Panc1 (cell line): Measurements from ENCODE around the gene BCAS3. TPM values are rescaled to one million over a fixed set of nuclear protein-coding genes. Genes with fewer than 3 reads are reported as not detected.

Source experiments
- ATAC-seq: fragments of 200-7000 bp; cut with Tn5 transposase; 2 replicates; pipeline ENCODE4 v1.9.1; 2020; ENCODE audit warnings: mild to moderate bottlenecking, moderate library complexity
- BruUV-seq: library from RNA; stranded (reverse); fragments of 400-500 nt; replicated peaks from 2 replicates; lab custom pipeline; 2021; lab: Mats Ljungman, UMichigan
- CTCF ChIA-PET: fragments of 300-600 bp; sonication (Branson Sonifier 250); formaldehyde crosslinking; loops from one replicate; lab custom pipeline; 2022; ENCODE audit warnings: antibody characterized with exemption; lab: Charles Lee
- POLR2A ChIA-PET: fragments of 300-600 bp; sonication (Branson Sonifier 250); formaldehyde crosslinking; loops from one replicate; lab custom pipeline; 2022; ENCODE audit warnings: antibody characterized with exemption; lab: Charles Lee
- DNase-seq: peaks from one replicate; pipeline ENCODE4 v3.0.0-alpha.2; 2010; ENCODE audit warnings: low read depth, low spot score
- H3K27ac ChIP-seq: 2 replicates; pipeline ENCODE4 v1.5.1; 2011; ENCODE audit warnings: mild to moderate bottlenecking, low read length, inconsistent platforms
- H3K27me3 ChIP-seq: fragments of 200-500 bp; sonication (Bioruptor generic); 2 replicates; pipeline ENCODE4 v1.6.0; 2014; ENCODE audit warnings: low read length, inconsistent platforms; ENCODE audit not compliant: control insufficient read depth, insufficient read depth
- H3K36me3 ChIP-seq: fragments of 200-500 bp; sonication (Bioruptor generic); 2 replicates; pipeline ENCODE4 v1.5.1; 2014; ENCODE audit warnings: inconsistent platforms, mild to moderate bottlenecking, low read length, moderate library complexity; ENCODE audit not compliant: control insufficient read depth, insufficient read depth
- H3K4me1 ChIP-seq: 2 replicates; pipeline ENCODE4 v1.5.1; 2011; ENCODE audit warnings: inconsistent platforms, mild to moderate bottlenecking, low read length, moderate library complexity; ENCODE audit not compliant: control insufficient read depth, insufficient read depth
- H3K4me3 ChIP-seq, 2 experiments: 2 replicates each; pipeline ENCODE4 v1.5.1; 2011 to 2012; ENCODE audit warnings: low read depth in 2 of 2, low read length in 2 of 2, mild to moderate bottlenecking in 2 of 2, inconsistent platforms in 1 of 2, moderate library complexity in 1 of 2
- H3K9me3 ChIP-seq: fragments of 200-500 bp; sonication (Bioruptor generic); 2 replicates; pipeline ENCODE4 v1.5.1; 2014; ENCODE audit warnings: low read depth, mild to moderate bottlenecking, inconsistent platforms, low read length, moderate library complexity; ENCODE audit not compliant: control insufficient read depth, insufficient read depth
- CTCF ChIP-seq: fragments of 450-650 bp; IDR thresholded peaks from 2 replicates; pipeline ENCODE4 v1.5.1; 2017; ENCODE audit warnings: mild to moderate bottlenecking
- POLR2AphosphoS5 ChIP-seq: IDR thresholded peaks from 2 replicates; pipeline ENCODE4 v1.6.1; 2012; ENCODE audit warnings: mild to moderate bottlenecking, low read depth, low read length, moderate library complexity
- REST ChIP-seq, 2 experiments: IDR thresholded peaks; 2 replicates each; pipeline ENCODE4 v1.6.1; 2011 to 2012; ENCODE audit warnings: low read depth in 2 of 2, control low read depth in 1 of 2, low read length in 1 of 2, mild to moderate bottlenecking in 1 of 2, moderate library complexity in 1 of 2; ENCODE audit not compliant: insufficient read depth in 1 of 2
- SIN3A ChIP-seq: IDR thresholded peaks from 2 replicates; pipeline ENCODE4 v1.6.1; 2012; ENCODE audit warnings: low read depth, mild to moderate bottlenecking, low read length, moderate library complexity, borderline replicate concordance; ENCODE audit not compliant: insufficient read depth
- TCF7L2 ChIP-seq: IDR thresholded peaks from 2 replicates; pipeline ENCODE4 v1.6.1; 2011; ENCODE audit warnings: mild to moderate bottlenecking, low read depth, low read length, inconsistent platforms
- in situ Hi-C: cut with HindIII; loops from 2 replicates; pipeline ENCODE4 v1.10.0; 2016; ENCODE audit warnings: low sequenced_read_pairs, low pct_unique_long_range_greater_than_20kb
- intact Hi-C: fragments of 100-400 bp; cut with micrococcal nuclease; formaldehyde crosslinking; loops from one replicate; pipeline ENCODE4 v1.10.0; 2022; ENCODE audit not compliant: unreplicated experiment
- total RNA-seq: library from RNA; stranded (reverse); gene quantifications from one replicate; pipeline ENCODE4 v1.2.1, GENCODE V29; 2021; ENCODE audit not compliant: unreplicated experiment

BCAS3 gene
- total RNA-seq, 1 experiment from 2014 or later: 9.3 TPM

DNA sequence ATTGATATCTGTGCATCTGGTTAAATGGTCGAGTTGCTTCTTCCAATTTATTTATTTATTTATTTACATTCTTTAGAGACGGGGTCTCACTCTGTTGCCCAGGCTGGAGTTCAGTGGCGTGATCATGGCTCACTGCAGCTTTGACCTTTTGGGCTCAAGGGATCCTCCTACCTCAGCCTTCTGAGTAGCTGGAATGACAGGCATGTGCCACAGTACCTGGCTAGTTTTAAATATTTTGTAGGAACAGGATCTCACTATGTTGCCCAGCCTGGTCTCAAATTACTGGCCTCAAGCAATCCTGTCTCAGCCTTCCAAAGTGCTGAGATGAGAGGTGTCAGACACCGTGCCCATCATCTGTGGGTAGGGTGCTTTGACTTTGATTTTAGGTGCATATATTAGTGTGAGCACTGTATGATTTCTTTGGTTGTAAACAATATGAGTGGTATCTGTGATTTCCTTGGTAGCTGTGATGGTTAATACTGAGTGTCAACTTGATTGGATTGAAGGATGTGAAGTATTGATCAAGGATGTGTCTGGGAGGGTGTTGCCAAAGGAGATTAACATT lies 90.2 kb downstream of the BCAS3 start:
- Histone ChIP-seq H3K27me3 (no peaks in the 10 kb centered on the region), H3K9me3 (no peaks in the 10 kb centered on the region), H3K4me3 (no peak overlapping the region), H3K27ac (no peak overlapping the region), H3K4me1 (no peaks in the 10 kb centered on the region), H3K36me3 (no peaks in the 10 kb centered on the region)
- intact Hi-C loops (no loop called here), in situ Hi-C loops (no loop called here)
- ChIA-PET CTCF (no interaction called here), POLR2A (no interaction called here)
- TF ChIP-seq SIN3A (no peak), TCF7L2 (no peak), REST (IDR thresholded peaks at IDR 0.05; ENCODE audit: insufficient read depth in 1 of 2, low read depth in 2 of 2, low read length in 1 of 2) (no peak), POLR2AphosphoS5 (no peak), CTCF (no peak)
- DNase-seq (no peak), ATAC-seq (no peak)
- no TSS peak for BruUV-seq

DNA sequence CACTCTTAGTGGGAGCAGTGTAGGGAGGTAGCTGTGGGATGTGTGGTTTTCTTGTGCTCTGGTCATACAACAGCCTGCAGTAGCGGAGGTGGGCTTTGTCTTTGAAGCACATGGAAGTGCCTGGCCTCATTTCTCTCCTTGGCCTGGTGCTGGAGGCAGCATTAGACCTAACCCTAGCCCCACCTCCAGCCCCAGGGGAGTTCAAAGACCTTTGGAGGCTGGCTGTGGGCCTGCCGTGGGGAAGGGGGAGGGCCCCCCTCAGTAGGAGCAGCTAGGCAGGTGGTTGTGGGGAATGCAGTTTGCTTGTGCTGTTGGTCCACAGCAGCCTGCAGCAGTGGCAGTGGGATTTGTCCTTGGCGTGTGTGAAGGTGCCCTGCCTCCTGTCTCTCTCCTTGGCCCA lies 91.7 kb downstream of the BCAS3 start:
- ChIA-PET CTCF (no interaction called here), POLR2A (no interaction called here)
- Histone ChIP-seq H3K36me3 (no peaks in the 10 kb centered on the region), H3K4me3 (no peak overlapping the region), H3K27me3 (no peaks in the 10 kb centered on the region), H3K9me3 (no peaks in the 10 kb centered on the region), H3K27ac (no peak overlapping the region), H3K4me1 (no peaks in the 10 kb centered on the region)
- ATAC-seq (no peak), DNase-seq (no peak)
- intact Hi-C loops (no loop called here), in situ Hi-C loops (no loop called here)
- TF ChIP-seq REST (IDR thresholded peaks at IDR 0.05; ENCODE audit: insufficient read depth in 1 of 2, low read depth in 2 of 2, low read length in 1 of 2) (no peak), TCF7L2 (no peak), CTCF (no peak), POLR2AphosphoS5 (no peak), SIN3A (no peak)
- no TSS peak for BruUV-seq
